SKM-1 (cell line): ENCODE data around the gene DNAI4.
A peak's percentile ranks its signal among the peaks of the same experiment; 100 is the strongest.

ENCODE experiments used
- DNase-seq: peaks from one replicate; lab custom pipeline; 2025; ENCODE audit not compliant: unreplicated experiment; lab: John Stamatoyannopoulos, UW

DNAI4 gene

GRCh38 chr1:66770240-66770639, 154.4 kb downstream of the DNAI4 start:
- no peak for DNase-seq

DNA sequence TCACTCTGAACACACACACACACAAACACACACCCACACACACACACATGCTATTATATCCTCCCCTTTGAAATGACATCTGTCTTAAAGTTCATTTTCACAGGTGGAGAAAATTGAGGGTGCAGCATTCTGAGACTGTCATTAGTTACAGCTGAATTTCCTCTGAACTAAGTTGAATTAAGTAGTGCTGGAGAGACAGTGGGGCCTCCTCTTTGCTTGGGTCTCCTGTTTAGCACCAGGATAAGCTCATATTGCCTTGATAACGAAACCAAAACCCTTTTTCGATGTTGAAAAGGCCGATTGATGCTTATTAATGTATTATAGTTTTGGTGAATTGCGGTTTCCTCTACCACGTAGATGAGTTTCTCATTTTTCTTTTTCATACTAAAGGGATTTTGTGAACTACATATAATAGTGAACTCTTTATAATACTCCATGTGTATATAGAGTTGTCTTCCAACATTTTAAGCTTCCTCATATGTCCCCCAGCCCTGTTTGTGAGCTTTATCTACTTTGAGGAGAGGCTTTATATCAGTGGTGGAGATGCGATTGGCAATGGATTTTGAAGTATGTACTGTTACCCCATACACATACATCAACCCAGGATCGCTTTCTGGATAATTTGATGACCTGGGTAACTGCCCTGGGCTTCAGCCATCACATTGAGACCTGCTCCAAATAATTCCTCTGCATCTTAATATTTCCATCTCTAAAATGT, 155.0 kb downstream of the DNAI4 start:
- no peak for DNase-seq

DNA sequence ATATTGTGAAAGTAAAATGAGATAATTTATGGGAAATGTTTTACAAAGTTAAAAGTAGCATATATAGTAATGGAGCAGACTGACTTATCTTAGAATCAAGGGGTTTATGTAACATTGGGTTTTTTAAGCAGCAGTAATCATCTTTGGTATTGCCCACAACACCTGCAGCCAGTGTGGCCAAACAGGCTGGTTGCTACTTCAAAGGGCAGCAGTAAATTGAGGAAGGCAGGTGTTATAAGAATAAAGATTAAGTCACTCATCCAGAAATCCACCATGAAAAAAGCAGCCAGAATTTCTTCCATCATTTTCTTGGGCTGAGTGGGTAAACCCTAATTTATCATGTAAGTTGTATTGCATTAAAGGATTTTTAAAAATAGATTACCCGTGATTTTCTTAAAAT, 155.7 kb downstream of the DNAI4 start:
- DNase-seq, result no peak

DNA sequence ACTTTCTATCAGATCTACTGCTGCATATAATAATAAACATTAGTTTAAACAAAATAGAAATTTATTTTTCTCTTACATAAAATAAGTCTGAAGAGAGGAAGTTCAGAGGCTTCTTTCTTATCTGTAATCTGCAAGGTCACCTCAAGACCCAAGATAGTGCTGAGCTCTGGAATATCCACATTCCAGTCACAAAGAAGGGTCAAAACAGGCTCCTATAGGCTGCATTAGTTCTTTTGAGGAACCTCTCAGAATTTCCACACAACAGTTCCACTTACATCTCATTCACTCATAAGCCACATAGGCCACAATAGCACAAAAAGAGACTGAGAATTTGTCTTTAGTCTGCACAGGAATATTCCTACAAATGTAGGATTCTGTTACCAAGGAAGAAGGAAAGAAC, 157.0 kb downstream of the DNAI4 start:
- no peak for DNase-seq

- DNase-seq, result peak; percentile 16
Observed at GRCh38 chr1:66764994-66765578, 159.6 kb downstream of the DNAI4 start.
